CD4-positive, alpha-beta T cell treated with Interferon gamma for 1 hour (primary cell): Measurements from ENCODE around the gene DCTN3.

Experiments
- DNase-seq: peaks from one replicate; pipeline ENCODE4 v3.0.0-alpha.2; 2020

DCTN3 gene

DNA sequence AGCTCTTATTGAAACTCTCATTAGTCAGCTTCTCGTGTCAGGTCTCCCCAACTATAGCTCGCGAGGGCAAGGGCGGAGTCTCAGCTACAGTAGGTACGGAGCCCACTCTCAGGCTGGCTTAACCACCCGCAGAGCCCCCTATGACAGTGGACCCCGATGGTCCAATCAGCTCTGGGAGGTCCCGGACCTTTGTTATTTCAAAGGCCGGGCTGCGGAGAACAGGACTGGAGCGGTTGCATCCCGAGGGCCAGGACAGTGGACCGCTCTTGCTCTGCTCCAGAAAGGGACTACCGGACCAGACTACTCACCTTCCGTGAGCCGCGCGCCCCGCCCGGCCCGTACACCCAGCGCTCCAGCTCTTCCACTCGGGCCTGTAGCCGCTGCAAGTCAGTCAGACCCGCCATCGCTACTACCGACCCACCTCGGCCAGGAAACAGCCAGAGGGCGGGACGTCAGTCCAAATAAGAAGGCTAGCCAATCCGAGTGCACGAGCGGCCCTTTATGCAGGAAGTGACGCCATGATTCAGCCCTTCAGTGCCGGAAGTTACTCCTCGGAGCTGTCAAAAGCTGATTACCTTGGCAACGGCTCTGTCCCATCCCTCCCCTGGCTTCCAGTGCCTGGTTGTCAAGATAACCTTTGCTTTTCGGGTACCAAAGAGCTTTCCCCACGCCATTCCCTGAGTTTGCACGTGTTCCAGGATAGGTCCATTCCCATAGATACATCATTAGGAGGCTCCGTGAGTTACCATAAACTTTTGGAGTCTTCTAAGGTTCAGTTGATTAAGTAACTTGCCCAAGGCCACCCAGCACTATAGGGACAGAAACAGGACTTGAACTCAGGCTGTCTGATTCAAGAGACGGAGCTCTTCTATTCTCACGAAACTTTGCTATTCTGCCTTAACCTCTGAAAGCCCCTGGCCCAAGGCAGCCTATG lies at the start of gene DCTN3:
Gene DCTN3 (minus strand): TSS at position 435 of the 934 bp plus-strand sequence. CDS start 31 bp downstream, at position 404.
- peak; percentile 95 for DNase-seq

GRCh38 chr9:34665381-34666250 lies 45.3 kb upstream of the DCTN3 start:
- DNase-seq = peak; percentile 93

GRCh38 chr9:34665067-34665380 lies 44.7 kb upstream of the DCTN3 start:
- DNase-seq = no peak

- DNase-seq = peak; percentile 72
Measured at GRCh38 chr9:34664281-34665066, 44.2 kb upstream of the DCTN3 start.

- DNase-seq = peak; percentile 42
Measured at GRCh38 chr9:34663303-34663605, 43.0 kb upstream of the DCTN3 start.

DNA sequence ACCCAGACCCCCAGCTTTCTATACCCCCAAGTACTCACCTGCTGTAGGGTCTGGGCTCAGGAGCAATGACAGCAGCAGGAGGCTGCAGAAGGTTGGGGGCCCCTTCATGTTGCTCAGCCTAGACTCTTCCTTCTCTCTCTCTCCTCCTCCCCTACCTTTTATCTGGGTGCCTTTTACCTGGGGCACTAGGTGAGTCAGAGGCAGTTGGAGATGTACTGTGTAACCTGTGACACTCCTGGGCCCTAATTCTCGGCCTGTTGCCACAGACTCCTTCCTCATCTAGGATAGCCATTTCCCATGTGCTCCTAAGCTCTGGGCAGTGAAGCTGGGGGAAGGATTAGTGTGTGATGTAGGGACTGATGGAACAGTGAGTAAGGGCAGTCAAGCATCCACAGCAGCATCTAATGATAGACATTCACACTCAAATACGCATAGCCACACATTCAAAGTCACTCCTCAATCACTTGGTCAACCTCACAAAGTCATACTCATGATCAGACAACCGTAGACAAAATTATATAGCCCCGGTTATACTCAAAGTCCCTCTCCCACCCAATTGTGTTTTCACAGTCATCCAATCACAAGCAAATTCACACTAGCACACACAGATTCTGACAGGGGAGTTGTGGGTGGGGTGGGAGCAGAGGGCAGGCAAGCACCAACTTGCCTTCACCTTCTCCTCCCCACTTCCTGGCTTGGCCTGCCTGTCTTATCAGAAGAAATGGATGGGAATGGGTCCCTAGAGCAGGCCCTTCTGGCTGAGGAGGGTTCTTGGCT lies 42.4 kb upstream of the DCTN3 start, which contains the start of gene CCL27:
Gene CCL27 (minus strand): TSS at position 132 of the 777 bp plus-strand sequence. CDS start 24 bp downstream, at position 108.
- DNase-seq = no peak

DNA sequence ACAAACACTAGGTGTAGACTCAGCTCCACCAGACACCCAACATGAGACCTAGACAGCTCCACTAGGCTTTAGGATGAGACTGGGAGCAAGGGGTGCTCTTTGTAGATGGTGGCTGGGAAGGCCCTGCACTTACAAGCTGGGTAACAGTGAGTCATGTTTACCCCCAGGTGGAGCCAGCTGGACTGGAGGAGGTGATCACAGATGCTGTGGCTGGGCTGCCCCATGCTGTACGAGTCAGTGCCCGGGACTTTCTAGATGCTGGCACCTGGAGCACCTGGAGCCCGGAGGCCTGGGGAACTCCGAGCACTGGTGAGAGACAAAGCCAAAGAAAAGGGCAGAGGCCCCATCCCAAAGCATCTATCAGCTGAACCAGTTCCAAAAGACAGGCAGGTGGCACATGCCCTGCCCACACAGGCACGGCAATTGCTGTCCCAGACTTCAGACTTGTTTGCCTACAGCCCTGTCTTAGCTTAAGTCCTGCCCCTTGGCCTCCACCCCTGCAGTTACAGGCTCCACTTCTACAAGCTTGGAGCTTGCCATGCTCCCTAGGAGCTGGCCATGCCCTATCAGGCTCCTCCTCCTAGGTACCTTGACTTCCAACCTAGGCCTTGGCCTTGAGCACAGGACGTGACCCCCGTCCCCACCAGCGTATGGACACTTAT lies 39.4 kb upstream of the DCTN3 start:
- no peak for DNase-seq

DNA sequence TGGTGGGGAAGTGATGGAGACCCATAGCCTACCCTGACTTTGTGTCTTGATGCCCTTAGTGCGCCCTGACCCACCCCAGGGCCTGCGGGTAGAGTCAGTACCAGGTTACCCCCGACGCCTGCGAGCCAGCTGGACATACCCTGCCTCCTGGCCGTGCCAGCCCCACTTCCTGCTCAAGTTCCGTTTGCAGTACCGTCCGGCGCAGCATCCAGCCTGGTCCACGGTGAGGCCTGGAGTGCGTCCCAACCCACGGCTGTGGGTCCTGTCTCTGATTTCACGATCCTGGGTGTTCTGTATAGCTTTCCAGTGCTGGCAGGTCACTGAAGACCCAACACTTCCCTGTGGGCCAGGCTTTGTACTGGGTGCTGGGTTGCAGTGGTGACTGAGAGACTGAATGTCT lies 38.2 kb upstream of the DCTN3 start:
- DNase-seq = no peak

- DNase-seq = no peak
Measured at GRCh38 chr9:34656992-34657391, 36.7 kb upstream of the DCTN3 start.

- DNase-seq = no peak
Measured at GRCh38 chr9:34655394-34655793, 35.1 kb upstream of the DCTN3 start.

DNA sequence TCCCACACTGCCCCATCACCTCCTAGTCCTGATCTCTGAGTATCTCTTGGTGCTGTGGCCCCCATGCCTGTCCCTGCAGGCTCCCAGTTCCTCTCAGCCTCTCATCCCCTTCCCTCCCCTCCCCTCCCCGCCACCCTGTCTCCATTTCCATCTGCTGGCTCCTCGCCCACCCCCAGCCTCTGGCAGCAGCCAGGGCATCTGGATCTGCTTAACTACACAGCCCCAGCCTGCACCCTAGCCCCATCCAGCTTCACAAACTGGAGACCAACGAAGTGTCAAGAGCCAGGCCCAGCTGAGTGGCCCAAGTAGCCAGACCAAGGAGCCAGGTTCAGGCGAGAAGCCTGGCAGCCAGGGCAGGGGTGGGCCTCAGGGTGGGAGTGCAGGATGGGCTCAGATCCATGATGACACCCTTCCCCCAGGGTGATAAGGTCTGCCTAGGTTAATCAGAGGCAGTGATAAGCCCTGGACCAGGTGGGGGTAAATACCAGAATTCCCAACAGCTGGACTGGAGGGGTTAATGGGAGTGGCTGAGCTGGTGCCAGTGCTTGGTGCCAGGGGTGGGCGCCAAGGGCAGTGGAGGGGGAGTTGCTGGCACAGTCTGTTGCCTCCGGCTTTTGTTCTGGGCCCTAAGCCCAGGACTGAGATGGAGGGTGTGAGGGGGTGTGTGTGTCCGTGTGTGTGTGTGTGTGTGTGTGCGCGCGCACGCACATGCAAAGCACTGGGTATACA lies 34.2 kb upstream of the DCTN3 start:
- no peak for DNase-seq

GRCh38 chr9:34653151-34654072 lies 33.1 kb upstream of the DCTN3 start:
- no peak for DNase-seq

DNA sequence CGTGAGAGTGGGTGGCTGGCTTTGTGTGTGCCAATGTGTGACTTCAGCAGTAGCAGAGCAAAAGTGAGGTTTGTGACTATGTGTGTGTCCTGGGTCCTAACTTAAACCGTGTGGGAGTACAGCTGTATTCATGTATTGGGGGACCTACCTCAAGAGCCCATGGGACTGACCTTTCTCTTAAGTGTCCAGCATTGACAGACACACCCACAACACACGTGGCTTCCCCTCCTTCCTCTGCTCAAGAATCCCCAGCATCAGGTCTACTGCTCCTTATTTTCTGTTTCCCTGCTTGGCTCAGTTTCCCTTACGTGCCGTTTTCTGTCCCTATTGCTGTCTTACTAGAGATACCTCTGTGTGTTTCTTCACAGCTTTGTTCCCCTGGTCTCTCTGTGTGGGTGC lies 32.3 kb upstream of the DCTN3 start:
- no peak for DNase-seq

DNA sequence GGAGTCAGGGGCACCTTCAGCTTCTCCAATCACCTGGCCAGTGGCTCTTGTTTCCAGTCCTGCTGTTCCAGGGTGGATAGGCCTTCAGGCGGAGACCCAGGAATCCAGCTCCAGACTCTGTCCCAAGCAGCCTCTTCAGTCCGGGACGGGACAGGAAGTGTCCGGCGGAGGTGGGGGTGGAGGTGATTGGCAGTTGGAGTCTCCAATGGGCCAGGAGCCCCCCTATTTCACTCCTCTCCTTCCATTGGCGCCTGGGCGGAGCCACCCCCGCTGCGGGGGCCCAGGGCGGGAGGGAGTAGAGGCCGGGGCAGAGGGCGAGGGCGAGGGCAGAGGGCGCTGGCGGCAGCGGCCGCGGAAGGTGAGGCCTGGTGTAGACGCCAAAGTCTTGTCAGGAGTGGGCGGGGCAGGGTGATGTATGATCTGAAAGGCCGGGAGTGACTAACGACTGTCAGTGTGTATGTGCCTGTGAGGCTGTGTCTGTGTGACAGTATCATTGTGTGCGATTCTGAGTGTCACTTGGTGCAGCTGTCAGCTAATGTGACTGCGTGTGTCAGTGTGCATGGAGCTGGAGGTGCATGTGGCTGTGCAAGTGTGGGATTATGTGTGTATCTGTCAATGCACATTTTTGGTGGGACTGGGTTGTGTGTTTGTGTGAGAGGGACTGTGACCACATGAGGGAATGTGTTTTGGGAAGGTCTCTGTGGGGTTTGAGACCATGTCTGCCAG lies 31.7 kb upstream of the DCTN3 start, which contains the start of gene IL11RA:
Gene IL11RA (plus strand): TSS at position 310 of the 726 bp plus-strand sequence. CDS start 3,033 bp downstream, outside the sequence.
- peak; percentile 23 for DNase-seq

DNA sequence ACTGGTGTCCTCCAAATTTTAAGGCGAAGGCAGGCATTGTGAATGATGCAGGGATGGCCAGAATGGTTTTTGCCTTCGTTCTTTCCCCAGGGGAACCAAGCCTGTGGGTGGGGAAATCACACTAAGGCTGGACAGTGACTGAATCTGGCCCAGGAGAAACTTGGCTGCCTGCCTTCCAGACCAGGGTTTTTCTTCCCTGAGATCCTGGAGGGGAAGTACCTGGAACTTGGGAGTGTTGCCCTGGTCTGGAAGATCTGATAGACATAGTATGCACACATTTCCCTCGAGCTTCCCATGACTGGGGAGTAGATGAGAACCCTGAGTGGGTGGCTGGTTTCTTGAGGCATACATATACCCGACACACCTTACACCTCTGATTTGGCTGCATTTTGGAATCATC lies 31.0 kb upstream of the DCTN3 start:
- DNase-seq = no peak

DNA sequence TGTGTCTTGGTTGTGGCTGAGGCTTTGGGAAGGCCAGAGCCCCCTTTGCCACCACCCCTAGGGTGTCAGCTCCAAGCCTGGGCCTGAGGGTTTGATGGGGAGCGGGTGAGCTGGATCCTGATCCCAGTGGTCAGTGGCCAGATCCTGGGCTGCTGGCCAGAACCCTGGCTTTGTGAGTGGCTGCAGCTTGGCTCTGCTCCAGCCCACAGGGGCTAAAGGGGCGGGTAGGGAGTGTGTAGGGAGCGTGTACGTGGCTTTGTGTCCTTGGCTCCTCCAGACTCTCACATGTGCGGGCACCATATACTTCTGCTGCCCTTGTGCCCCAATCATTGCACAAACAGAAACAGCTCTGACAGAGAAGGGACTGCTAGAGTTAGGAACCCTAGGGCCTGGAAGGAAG lies 30.5 kb upstream of the DCTN3 start:
- no peak for DNase-seq

DNA sequence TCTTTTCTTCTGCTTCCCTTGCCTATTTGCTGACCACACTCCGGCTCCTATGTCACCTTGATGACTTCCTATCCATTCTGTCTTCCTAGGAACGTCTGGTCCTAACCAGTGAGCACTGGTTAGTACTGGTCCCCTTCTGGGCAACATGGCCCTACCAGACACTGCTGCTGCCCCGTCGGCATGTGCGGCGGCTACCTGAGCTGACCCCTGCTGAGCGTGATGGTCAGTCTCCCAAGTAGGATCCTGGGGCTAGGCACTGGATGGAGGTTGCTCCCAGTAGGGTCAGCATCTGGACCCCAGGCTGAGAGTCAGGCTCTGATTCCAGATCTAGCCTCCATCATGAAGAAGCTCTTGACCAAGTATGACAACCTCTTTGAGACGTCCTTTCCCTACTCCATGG lies 28.4 kb upstream of the DCTN3 start:
- DNase-seq = no peak

DNA sequence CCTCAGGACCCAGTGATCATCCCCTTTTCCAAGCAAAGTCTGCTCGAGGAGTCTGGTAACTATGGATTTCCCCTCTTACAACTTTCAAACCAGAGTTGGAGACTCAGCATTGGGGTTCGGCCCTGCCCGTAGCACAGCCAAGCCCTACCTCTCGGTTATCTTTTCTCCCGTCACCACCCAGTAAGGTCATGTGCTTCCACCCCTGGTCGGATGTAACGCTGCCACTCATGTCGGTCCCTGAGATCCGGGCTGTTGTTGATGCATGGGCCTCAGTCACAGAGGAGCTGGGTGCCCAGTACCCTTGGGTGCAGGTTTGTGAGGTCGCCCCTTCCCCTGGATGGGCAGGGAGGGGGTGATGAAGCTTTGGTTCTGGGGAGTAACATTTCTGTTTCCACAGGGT lies 27.4 kb upstream of the DCTN3 start:
- DNase-seq = no peak

- no peak for DNase-seq
Measured at GRCh38 chr9:34647084-34647403, 26.7 kb upstream of the DCTN3 start.
